ENCODE data around the gene TRIM33. TPM values are rescaled to one million over a fixed set of nuclear protein-coding genes. Genes with fewer than 3 reads are reported as not detected.

The TRIM33 gene
- total and polyA plus RNA-seq, 2 of the 8 experiments (the other 6 are each of a cell fraction or from before 2014, with no cell fraction given), result 17.1 to 52.3 TPM

DNA sequence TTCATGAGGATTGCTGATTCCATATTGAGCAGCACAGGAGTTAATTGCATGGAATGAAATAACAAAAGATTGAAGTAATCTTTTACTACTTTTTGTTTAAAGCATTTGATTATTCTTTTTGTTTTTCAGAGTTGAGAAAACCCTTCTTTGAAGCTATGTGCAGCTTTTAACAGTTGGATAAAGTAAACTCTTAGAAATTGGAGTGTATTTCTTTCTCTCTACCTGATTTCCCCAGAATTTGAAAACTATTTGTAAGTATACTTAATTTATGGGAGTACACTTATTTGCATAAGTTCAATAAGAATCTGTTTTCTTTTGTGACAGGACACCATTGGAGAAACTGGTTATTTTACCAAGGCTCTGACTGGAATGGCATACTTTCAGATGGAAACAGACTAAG lies 133.6 kb downstream of the TRIM33 start:
- Histone ChIP-seq H3K27me3 (replicated peaks in 1 of 4; ENCODE audit: control insufficient read depth in 3 of 4, extremely low read depth in 1 of 4, insufficient read depth in 3 of 4, low read length in 3 of 4) (peaks cover 0 to 1% (median 0%) of the 10 kb centered on the region in 4 experiments; a peak in 1 of 7 replicates), H3K9ac (replicated peaks in 1 of 4; ENCODE audit: extremely low read depth in 1 of 4, low read depth in 3 of 4, low read length in 3 of 4) (no peak overlapping the region), H2BK5ac (ENCODE audit: low read depth, low read length) (no peak overlapping the region), H3K36me3 (ENCODE audit: control insufficient read depth in 2 of 4, insufficient read depth in 4 of 4, low read length in 3 of 4) (no peaks in the 10 kb centered on the region), H3K79me1 (ENCODE audit: low read depth, low read length) (no peaks in the 10 kb centered on the region), H3K9me3 (ENCODE audit: insufficient read depth in 2 of 2, low read depth in 1 of 2, low read length in 1 of 2) (peaks cover 17 to 24% of the 10 kb centered on the region in 2 experiments), H3K18ac (ENCODE audit: extremely low read depth, low read length) (no peak overlapping the region), H3K4me1 (replicated peaks in 1 of 4; ENCODE audit: control insufficient read depth in 3 of 4, insufficient read depth in 4 of 4, low read length in 3 of 4) (no peaks in the 10 kb centered on the region; a peak in 1 of 7 replicates), H2BK120ac (replicated peaks; ENCODE audit: low read depth, low read length) (no peak overlapping the region), H2BK12ac (ENCODE audit: low read depth, low read length) (no peak overlapping the region), H3K14ac (ENCODE audit: insufficient read length) (no peak overlapping the region), H3K4ac (replicated peaks; ENCODE audit: insufficient read length, low read depth, low read length) (no peak overlapping the region), H2AFZ (ENCODE audit: low read length) (no peak overlapping the region), H4K5ac (ENCODE audit: insufficient read length, low read depth, low read length) (no peak overlapping the region), H3K4me3 (ENCODE audit: extremely low read depth in 1 of 4, insufficient read depth in 2 of 4, low read depth in 3 of 4, low read length in 4 of 4) (no peak overlapping the region), H4K20me1 (replicated peaks in 1 of 2; ENCODE audit: control insufficient read depth in 1 of 2, insufficient read depth in 2 of 2, low read length in 2 of 2) (no peaks in the 10 kb centered on the region), H3K79me2 (ENCODE audit: control insufficient read depth in 1 of 2, insufficient read depth in 2 of 2, low read length in 2 of 2) (no peaks in the 10 kb centered on the region), H3K56ac (replicated peaks; ENCODE audit: insufficient read length, low read depth, low read length) (no peak overlapping the region), H3K23me2 (ENCODE audit: low read depth, low read length) (no peaks in the 10 kb centered on the region), H2AK5ac (ENCODE audit: low read depth, low read length) (no peak overlapping the region), H2BK20ac (ENCODE audit: low read length) (no peak overlapping the region), H3K4me2 (ENCODE audit: insufficient read depth in 1 of 2, low read depth in 2 of 2, low read length in 2 of 2) (no peak overlapping the region), H4K91ac (replicated peaks; ENCODE audit: insufficient read length, low read length) (no peak overlapping the region), H2BK15ac (ENCODE audit: low read length) (no peak overlapping the region), H3K27ac (ENCODE audit: low read depth, low read length) (no peak overlapping the region), H4K8ac (ENCODE audit: extremely low read depth, insufficient read depth, low read length) (no peak overlapping the region), H3K23ac (ENCODE audit: insufficient read length) (no peak overlapping the region)
- TF ChIP-seq BACH1 (IDR thresholded peaks at IDR 0.05; ENCODE audit: low read length) (no peak), SIX5 (IDR thresholded peaks at IDR 0.05; ENCODE audit: low read depth, low read length) (no peak), HDAC6 (IDR thresholded peaks at IDR 0.05; ENCODE audit: low read depth, low read length) (no peak), CHD1 (IDR thresholded peaks at IDR 0.05; ENCODE audit: low read depth, low read length) (no peak), EZH2 (IDR thresholded peaks at IDR 0.05; ENCODE audit: low read depth, low read length, severe bottlenecking) (no peak), NANOG (IDR thresholded peaks at IDR 0.05; ENCODE audit: insufficient read depth, low read depth, low read length, poor library complexity, severe bottlenecking) (no peak), POU5F1 (IDR thresholded peaks at IDR 0.05; ENCODE audit: low read depth, low read length) (no peak), CHD2 (IDR thresholded peaks at IDR 0.05; ENCODE audit: low read length) (no peak)
- ChIA-PET POLR2A (ENCODE audit: partially characterized antibody) (interaction anchor here (1.1 kb wide), 1 partner anchor 9 kb away, joined by 4 read pairs; no protein-coding TSS in a partner anchor), CTCF (ENCODE audit: partially characterized antibody) (interaction anchor here (2.4 kb wide), 1 partner anchor 31 kb away, joined by 11 read pairs; no protein-coding TSS in a partner anchor)
- FAIRE-seq, result no peak
- DNase-seq (ENCODE audit: low read depth in 1 of 2, low spot score in 2 of 2), result no peak
